Caco-2 (cell line): Measurements from ENCODE around the gene KIF1B. TPM values are rescaled to one million over a fixed set of nuclear protein-coding genes. Genes with fewer than 3 reads are reported as not detected.

ENCODE experiments used
- BruUV-seq: library from RNA; stranded (reverse); fragments of 400-500 nt; replicated peaks from 2 replicates; lab custom pipeline; 2021; lab: Mats Ljungman, UMichigan
- CTCF ChIA-PET: fragments of 300-600 bp; sonication (Branson Sonifier 250); formaldehyde crosslinking; loops from one replicate; lab custom pipeline; 2022; ENCODE audit warnings: antibody characterized with exemption; lab: Charles Lee
- POLR2A ChIA-PET: fragments of 300-600 bp; sonication (Branson Sonifier 250); formaldehyde crosslinking; loops from one replicate; lab custom pipeline; 2022; ENCODE audit warnings: antibody characterized with exemption; lab: Charles Lee
- DNase-seq, 2 experiments: peaks; one replicate each; pipeline versions ENCODE4 v3.0.0 to v3.0.0-alpha.2; 2020 to 2022
- H3K27me3 ChIP-seq: replicated peaks from 2 replicates; pipeline ENCODE4 v1.6.0; 2011; ENCODE audit warnings: low read length; ENCODE audit not compliant: control insufficient read depth, insufficient read depth
- H3K36me3 ChIP-seq: 2 replicates; pipeline ENCODE4 v1.5.1; 2011; ENCODE audit warnings: low read length; ENCODE audit not compliant: control insufficient read depth, insufficient read depth
- H3K4me1 ChIP-seq: fragments of 250-450 bp; sonication (Bioruptor Pico); 2 replicates; pipeline ENCODE4 v1.5.1; 2020; ENCODE audit warnings: mild to moderate bottlenecking
- H3K4me3 ChIP-seq: 2 replicates; pipeline ENCODE4 v1.5.1; 2011; ENCODE audit warnings: low read depth, mild to moderate bottlenecking, control low read depth, low read length
- H3K9me3 ChIP-seq: fragments of 250-450 bp; sonication (Bioruptor Pico); 2 replicates; pipeline ENCODE4 v1.5.1; 2020; ENCODE audit warnings: mild to moderate bottlenecking, moderate library complexity
- H3K27ac Mint-ChIP-seq: one replicate; pipeline ENCODE4 v1.8.0; 2022; ENCODE audit warnings: mixed read lengths; ENCODE audit not compliant: unreplicated experiment
- H3K27me3 Mint-ChIP-seq: one replicate; pipeline ENCODE4 v1.8.0; 2022; ENCODE audit warnings: mixed read lengths; ENCODE audit not compliant: insufficient read depth, unreplicated experiment
- H3K36me3 Mint-ChIP-seq: one replicate; pipeline ENCODE4 v1.8.0; 2022; ENCODE audit warnings: mild to moderate bottlenecking, mixed read lengths; ENCODE audit not compliant: insufficient read depth, unreplicated experiment
- H3K4me1 Mint-ChIP-seq: one replicate; pipeline ENCODE4 v1.8.0; 2022; ENCODE audit warnings: low read depth, mixed read lengths; ENCODE audit not compliant: unreplicated experiment
- H3K4me3 Mint-ChIP-seq: one replicate; pipeline ENCODE4 v1.8.0; 2022; ENCODE audit warnings: mild to moderate bottlenecking, moderate library complexity, mixed read lengths; ENCODE audit not compliant: unreplicated experiment
- H3K9me3 Mint-ChIP-seq: one replicate; pipeline ENCODE4 v1.8.0; 2022; ENCODE audit warnings: mixed read lengths; ENCODE audit not compliant: unreplicated experiment
- CTCF ChIP-seq, 2 experiments: fragments of 200-600 bp in 1 of 2; IDR thresholded peaks; 1 replicate in 1 of 2; 2 replicates in 1 of 2; pipeline versions ENCODE4 v1.5.1 to v1.8.0; 2011 to 2022; ENCODE audit warnings: antibody characterized with exemption in 1 of 2, control low read depth in 1 of 2, inconsistent platforms in 1 of 2, low read depth in 1 of 2, low read length in 1 of 2, mild to moderate bottlenecking in 1 of 2, moderate library complexity in 1 of 2; ENCODE audit not compliant: insufficient read depth in 1 of 2, severe bottlenecking in 1 of 2, unreplicated experiment in 1 of 2
- intact Hi-C: fragments of 100-400 bp; cut with micrococcal nuclease; formaldehyde crosslinking; loops from one replicate; pipeline ENCODE4 v1.10.0; 2022; ENCODE audit not compliant: unreplicated experiment
- total RNA-seq: library from RNA; stranded (reverse); gene quantifications from 2 replicates; pipeline ENCODE4 v1.2.3, GENCODE V29; 2022

The KIF1B gene
- total RNA-seq, 1 experiment from 2014 or later, result 41.1 TPM

- Histone ChIP-seq H3K4me3 (no peak overlapping the region), H3K9me3 (no peaks in the 10 kb centered on the region), H3K27me3 (no peaks in the 10 kb centered on the region), H3K36me3 (no peaks in the 10 kb centered on the region), H3K4me1 (no peaks in the 10 kb centered on the region)
- intact Hi-C loops, result no loop called here
- Mint-ChIP-seq H3K27ac (no peak overlapping the region), H3K27me3 (no peaks in the 10 kb centered on the region), H3K36me3 (peaks cover 10% of the 10 kb centered on the region), H3K9me3 (no peaks in the 10 kb centered on the region), H3K4me1 (peaks cover 9% of the 10 kb centered on the region), H3K4me3 (no peak overlapping the region)
- no TSS peak for BruUV-seq
- POLR2A ChIA-PET, result no interaction called here
- DNase-seq, result no peak
- no peak for TF ChIP-seq CTCF (IDR thresholded peaks at IDR 0.05; ENCODE audit: insufficient read depth in 1 of 2, low read depth in 1 of 2, low read length in 1 of 2, severe bottlenecking in 1 of 2, unreplicated experiment in 1 of 2)
- CTCF ChIA-PET, result interaction anchor here (0.6 kb wide), 1 partner anchor 12 kb away, joined by 4 read pairs; no protein-coding TSS in a partner anchor
Measured at GRCh38 chr1:10187026-10187334, 23.4 kb upstream of the KIF1B start.

- BruUV-seq, result no TSS peak
- Histone ChIP-seq H3K36me3 (no peaks in the 10 kb centered on the region), H3K27me3 (no peaks in the 10 kb centered on the region), H3K4me3 (no peak overlapping the region), H3K4me1 (no peaks in the 10 kb centered on the region), H3K9me3 (no peaks in the 10 kb centered on the region)
- intact Hi-C loops, result no loop called here
- Mint-ChIP-seq H3K27ac (no peak overlapping the region), H3K4me1 (peaks cover 9% of the 10 kb centered on the region), H3K9me3 (no peaks in the 10 kb centered on the region), H3K4me3 (no peak overlapping the region), H3K27me3 (no peaks in the 10 kb centered on the region), H3K36me3 (peaks cover 10% of the 10 kb centered on the region)
- no peak for TF ChIP-seq CTCF (IDR thresholded peaks at IDR 0.05; ENCODE audit: insufficient read depth in 1 of 2, low read depth in 1 of 2, low read length in 1 of 2, severe bottlenecking in 1 of 2, unreplicated experiment in 1 of 2)
- POLR2A ChIA-PET, result no interaction called here
- CTCF ChIA-PET, result no interaction called here
- no peak for DNase-seq
Measured at GRCh38 chr1:10188133-10188650, 22.2 kb upstream of the KIF1B start.

- POLR2A ChIA-PET, result no interaction called here
- Histone ChIP-seq H3K36me3 (no peaks in the 10 kb centered on the region), H3K9me3 (no peaks in the 10 kb centered on the region), H3K4me1 (no peaks in the 10 kb centered on the region), H3K27me3 (no peaks in the 10 kb centered on the region), H3K4me3 (no peak overlapping the region)
- no peak for DNase-seq
- Mint-ChIP-seq H3K36me3 (no peaks in the 10 kb centered on the region), H3K27ac (no peak overlapping the region), H3K9me3 (no peaks in the 10 kb centered on the region), H3K27me3 (no peaks in the 10 kb centered on the region), H3K4me1 (peaks cover 9% of the 10 kb centered on the region), H3K4me3 (no peak overlapping the region)
- intact Hi-C loops, result no loop called here
- TF ChIP-seq CTCF (IDR thresholded peaks at IDR 0.05; ENCODE audit: insufficient read depth in 1 of 2, low read depth in 1 of 2, low read length in 1 of 2, severe bottlenecking in 1 of 2, unreplicated experiment in 1 of 2), result no peak
- CTCF ChIA-PET, result no interaction called here
- BruUV-seq, result no TSS peak
Measured at GRCh38 chr1:10189659-10190058, 20.7 kb upstream of the KIF1B start.
